ENCODE measurements around the gene RABL2B.
"Not testable (repeated sequence)": the region's sequence is repeated elsewhere in the genome, so short reads cannot be mapped to it uniquely, and the experiment has no call there.

- not testable (repeated sequence) for TF ChIP-seq POLR2AphosphoS5, TAF1, POU2F2, POLR2A (IDR thresholded peaks at IDR 0.05; ENCODE audit: low read depth, low read length)
Observed at GRCh38 chr22:50755251-50755650, 28.2 kb downstream of the RABL2B start.
